SK-N-SH treated with all-trans-retinoic acid at 6 μM for 48 hours (cell line): ENCODE measurements around the gene HAPSTR1.

Experiments used
- ATAC-seq: fragments of 200-7000 bp; cut with Tn5 transposase; 3 replicates; pipeline ENCODE4 v1.9.1; 2020; ENCODE audit warnings: mild to moderate bottlenecking, moderate library complexity
- ARNTL ChIP-seq: fragments of 450-650 bp; formaldehyde crosslinking; IDR thresholded peaks from 2 replicates; pipeline ENCODE4 v1.5.0; 2020; ENCODE audit warnings: low read depth, mild to moderate bottlenecking, moderate library complexity, borderline replicate concordance
- CSDC2 ChIP-seq: fragments of 250-450 bp; sonication (Bioruptor Pico); IDR thresholded peaks from 2 replicates; pipeline ENCODE4 v1.5.0; 2020; ENCODE audit warnings: mild to moderate bottlenecking, moderate library complexity
- ESRRG ChIP-seq: fragments of 250-450 bp; sonication (Bioruptor Pico); IDR thresholded peaks from 2 replicates; pipeline ENCODE4 v1.6.1; 2021; ENCODE audit warnings: mild to moderate bottlenecking
- ISL1 ChIP-seq: fragments of 250-450 bp; sonication (Bioruptor Pico); IDR thresholded peaks from 2 replicates; pipeline ENCODE4 v2.1.2; 2022; ENCODE audit warnings: mild to moderate bottlenecking, moderate library complexity
- OSR1 ChIP-seq: fragments of 250-450 bp; sonication (Bioruptor Pico); IDR thresholded peaks from 2 replicates; pipeline ENCODE4 v1.8.0; 2022; ENCODE audit warnings: moderate library complexity, mild to moderate bottlenecking, inconsistent platforms
- PPARA ChIP-seq: fragments of 250-450 bp; sonication (Bioruptor Pico); IDR thresholded peaks from 2 replicates; pipeline ENCODE4 v1.5.0; 2020; ENCODE audit warnings: mild to moderate bottlenecking, borderline replicate concordance
- SNAI2 ChIP-seq: fragments of 250-450 bp; sonication (Bioruptor Pico); IDR thresholded peaks from 2 replicates; pipeline ENCODE4 v1.5.0; 2020; ENCODE audit warnings: mild to moderate bottlenecking, moderate library complexity
- TCF4 ChIP-seq: fragments of 250-450 bp; sonication (Bioruptor Pico); IDR thresholded peaks from 2 replicates; pipeline ENCODE4 v1.8.0; 2021; ENCODE audit warnings: mild to moderate bottlenecking, moderate library complexity, borderline replicate concordance
- TOX ChIP-seq: fragments of 250-450 bp; sonication (Bioruptor Pico); IDR thresholded peaks from 2 replicates; pipeline ENCODE4 v1.8.0; 2021; ENCODE audit warnings: mild to moderate bottlenecking, moderate library complexity, borderline replicate concordance
- ZC3H10 ChIP-seq: fragments of 250-450 bp; sonication (Bioruptor Pico); IDR thresholded peaks from 2 replicates; pipeline ENCODE4 v1.5.1; 2021; ENCODE audit warnings: mild to moderate bottlenecking, moderate library complexity
- ZFP3 ChIP-seq: fragments of 250-450 bp; sonication (Bioruptor Pico); IDR thresholded peaks from 2 replicates; pipeline ENCODE4 v1.5.0; 2020; ENCODE audit warnings: mild to moderate bottlenecking, moderate library complexity
- ZFP30 ChIP-seq: fragments of 450-650 bp; formaldehyde crosslinking; IDR thresholded peaks from 2 replicates; pipeline ENCODE4 v1.5.0; 2022; ENCODE audit warnings: mild to moderate bottlenecking, moderate library complexity
- ZNF565 ChIP-seq: fragments of 450-650 bp; formaldehyde crosslinking; conservative IDR thresholded peaks from 2 replicates; pipeline ENCODE4 v1.5.0; 2020; ENCODE audit warnings: low read depth, mild to moderate bottlenecking, moderate library complexity
- ZNF70 ChIP-seq: fragments of 450-650 bp; formaldehyde crosslinking; IDR thresholded peaks from 2 replicates; pipeline ENCODE4 v1.5.0; 2020; ENCODE audit warnings: mild to moderate bottlenecking, moderate library complexity
- ZNF8 ChIP-seq: fragments of 450-650 bp; formaldehyde crosslinking; IDR thresholded peaks from 2 replicates; pipeline ENCODE4 v1.5.0; 2020; ENCODE audit warnings: mild to moderate bottlenecking, moderate library complexity
- TF ChIP-seq, protein P1 (sequence below): fragments of 250-450 bp; sonication (Bioruptor Pico); IDR thresholded peaks from 2 replicates; pipeline ENCODE4 v1.5.0; 2020; ENCODE audit warnings: mild to moderate bottlenecking, moderate library complexity
- TF ChIP-seq, protein P2 (sequence below): fragments of 250-450 bp; sonication (Bioruptor Pico); IDR thresholded peaks from 2 replicates; pipeline ENCODE4 v1.5.1; 2021; ENCODE audit warnings: mild to moderate bottlenecking, moderate library complexity
- TF ChIP-seq, protein P3 (sequence below): fragments of 250-450 bp; sonication (Bioruptor Pico); IDR thresholded peaks from 2 replicates; pipeline ENCODE4 v1.8.0; 2020; ENCODE audit warnings: mild to moderate bottlenecking, moderate library complexity, borderline replicate concordance
- TF ChIP-seq, protein P4 (sequence below): fragments of 250-450 bp; sonication (Bioruptor Pico); IDR thresholded peaks from 2 replicates; pipeline ENCODE4 v1.8.0; 2021; ENCODE audit warnings: low read depth, mild to moderate bottlenecking, moderate library complexity, borderline replicate concordance
- TF ChIP-seq, protein P5 (sequence below): fragments of 250-450 bp; sonication (Bioruptor Pico); IDR thresholded peaks from 2 replicates; pipeline ENCODE4 v1.5.1; 2020; ENCODE audit warnings: low read depth, mild to moderate bottlenecking, moderate library complexity

The HAPSTR1 gene

DNA sequence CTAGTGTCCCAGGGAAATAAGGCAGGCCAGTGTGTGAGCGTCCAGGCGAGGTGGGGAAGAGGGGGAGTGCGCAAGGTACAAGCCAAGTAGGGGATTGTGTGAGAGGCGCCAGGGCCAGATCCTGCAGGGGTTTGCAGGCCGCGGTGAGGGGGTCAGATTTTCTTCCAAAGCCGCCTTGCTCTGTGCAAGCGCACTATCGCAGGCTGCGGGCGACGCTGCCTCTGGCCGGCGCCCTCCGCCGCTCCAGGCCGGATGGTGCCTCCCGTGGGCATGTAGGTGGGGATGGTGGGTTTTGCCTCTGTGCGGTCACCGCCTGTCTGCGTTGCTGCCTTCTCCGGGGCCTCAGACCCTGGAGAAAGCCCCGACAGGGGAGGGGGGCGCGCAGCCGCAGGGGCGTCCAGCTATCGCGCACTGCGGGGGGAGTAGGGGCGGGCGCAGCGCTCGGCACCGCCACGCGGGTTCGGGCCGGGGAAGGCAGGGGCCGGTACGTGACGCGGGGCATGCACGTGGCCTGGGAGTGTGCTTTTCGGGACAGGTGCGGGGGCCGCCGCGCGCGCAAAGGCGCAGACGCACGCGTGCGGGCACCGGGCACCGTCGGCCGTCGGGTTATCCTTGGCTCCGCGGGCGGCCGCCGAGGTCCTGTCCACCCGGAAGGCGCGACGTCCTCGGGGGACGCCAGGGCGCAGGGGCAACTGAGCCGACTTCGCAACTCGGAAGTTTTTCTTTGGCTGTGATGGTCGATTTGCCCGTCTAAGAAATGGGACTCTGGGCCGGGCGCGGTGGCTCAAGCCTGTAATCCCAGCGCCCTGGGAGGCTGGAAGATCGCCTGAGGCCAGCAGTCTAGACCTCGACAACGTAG, 1.1 kb upstream of the HAPSTR1 start:
- ATAC-seq: peak; percentile 3
- TF ChIP-seq, protein P1, sequence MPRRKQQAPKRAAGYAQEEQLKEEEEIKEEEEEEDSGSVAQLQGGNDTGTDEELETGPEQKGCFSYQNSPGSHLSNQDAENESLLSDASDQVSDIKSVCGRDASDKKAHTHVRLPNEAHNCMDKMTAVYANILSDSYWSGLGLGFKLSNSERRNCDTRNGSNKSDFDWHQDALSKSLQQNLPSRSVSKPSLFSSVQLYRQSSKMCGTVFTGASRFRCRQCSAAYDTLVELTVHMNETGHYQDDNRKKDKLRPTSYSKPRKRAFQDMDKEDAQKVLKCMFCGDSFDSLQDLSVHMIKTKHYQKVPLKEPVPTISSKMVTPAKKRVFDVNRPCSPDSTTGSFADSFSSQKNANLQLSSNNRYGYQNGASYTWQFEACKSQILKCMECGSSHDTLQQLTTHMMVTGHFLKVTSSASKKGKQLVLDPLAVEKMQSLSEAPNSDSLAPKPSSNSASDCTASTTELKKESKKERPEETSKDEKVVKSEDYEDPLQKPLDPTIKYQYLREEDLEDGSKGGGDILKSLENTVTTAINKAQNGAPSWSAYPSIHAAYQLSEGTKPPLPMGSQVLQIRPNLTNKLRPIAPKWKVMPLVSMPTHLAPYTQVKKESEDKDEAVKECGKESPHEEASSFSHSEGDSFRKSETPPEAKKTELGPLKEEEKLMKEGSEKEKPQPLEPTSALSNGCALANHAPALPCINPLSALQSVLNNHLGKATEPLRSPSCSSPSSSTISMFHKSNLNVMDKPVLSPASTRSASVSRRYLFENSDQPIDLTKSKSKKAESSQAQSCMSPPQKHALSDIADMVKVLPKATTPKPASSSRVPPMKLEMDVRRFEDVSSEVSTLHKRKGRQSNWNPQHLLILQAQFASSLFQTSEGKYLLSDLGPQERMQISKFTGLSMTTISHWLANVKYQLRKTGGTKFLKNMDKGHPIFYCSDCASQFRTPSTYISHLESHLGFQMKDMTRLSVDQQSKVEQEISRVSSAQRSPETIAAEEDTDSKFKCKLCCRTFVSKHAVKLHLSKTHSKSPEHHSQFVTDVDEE (CRISPR knock-in tag): 0 out of 2 replicates have a peak, but pooled peaks have one; percentile 16
- no peak; the same call in 1 of the 2 replicates for TF ChIP-seq CSDC2 (CRISPR knock-in tag)

DNA sequence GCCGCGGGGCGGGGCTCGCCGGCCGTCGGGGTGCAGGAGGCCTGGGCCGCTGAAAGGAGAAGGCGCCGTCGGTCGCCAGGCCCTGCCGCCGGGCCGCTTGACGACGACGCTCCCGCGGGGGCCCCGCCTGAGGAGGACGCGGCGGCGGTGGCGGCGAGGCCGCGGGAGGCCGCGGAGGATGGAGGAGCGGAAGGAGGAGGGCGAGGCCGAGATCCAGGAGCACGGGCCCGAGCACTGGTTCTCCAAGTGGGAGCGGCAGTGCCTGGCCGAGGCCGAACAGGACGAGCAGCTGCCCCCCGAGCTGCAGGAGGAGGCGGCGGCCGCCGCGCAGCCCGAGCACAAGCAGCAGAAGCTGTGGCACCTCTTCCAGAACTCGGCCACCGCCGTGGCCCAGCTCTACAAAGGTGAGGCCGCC, 430 bp downstream of the HAPSTR1 start:
- no peak for ATAC-seq
- TF ChIP-seq ZFP3 (no peak), ZNF70 (CRISPR knock-in tag) (no peak), OSR1 (no peak), ZC3H10 (CRISPR knock-in tag) (no peak), ZFP30 (CRISPR knock-in tag) (no peak), PPARA (CRISPR knock-in tag) (no peak), ZNF8 (CRISPR knock-in tag) (no peak), TOX (no peak)
- TF ChIP-seq, protein P2, sequence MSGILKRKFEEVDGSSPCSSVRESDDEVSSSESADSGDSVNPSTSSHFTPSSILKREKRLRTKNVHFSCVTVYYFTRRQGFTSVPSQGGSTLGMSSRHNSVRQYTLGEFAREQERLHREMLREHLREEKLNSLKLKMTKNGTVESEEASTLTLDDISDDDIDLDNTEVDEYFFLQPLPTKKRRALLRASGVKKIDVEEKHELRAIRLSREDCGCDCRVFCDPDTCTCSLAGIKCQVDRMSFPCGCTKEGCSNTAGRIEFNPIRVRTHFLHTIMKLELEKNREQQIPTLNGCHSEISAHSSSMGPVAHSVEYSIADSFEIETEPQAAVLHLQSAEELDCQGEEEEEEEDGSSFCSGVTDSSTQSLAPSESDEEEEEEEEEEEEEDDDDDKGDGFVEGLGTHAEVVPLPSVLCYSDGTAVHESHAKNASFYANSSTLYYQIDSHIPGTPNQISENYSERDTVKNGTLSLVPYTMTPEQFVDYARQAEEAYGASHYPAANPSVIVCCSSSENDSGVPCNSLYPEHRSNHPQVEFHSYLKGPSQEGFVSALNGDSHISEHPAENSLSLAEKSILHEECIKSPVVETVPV (CRISPR knock-in tag): no peak

DNA sequence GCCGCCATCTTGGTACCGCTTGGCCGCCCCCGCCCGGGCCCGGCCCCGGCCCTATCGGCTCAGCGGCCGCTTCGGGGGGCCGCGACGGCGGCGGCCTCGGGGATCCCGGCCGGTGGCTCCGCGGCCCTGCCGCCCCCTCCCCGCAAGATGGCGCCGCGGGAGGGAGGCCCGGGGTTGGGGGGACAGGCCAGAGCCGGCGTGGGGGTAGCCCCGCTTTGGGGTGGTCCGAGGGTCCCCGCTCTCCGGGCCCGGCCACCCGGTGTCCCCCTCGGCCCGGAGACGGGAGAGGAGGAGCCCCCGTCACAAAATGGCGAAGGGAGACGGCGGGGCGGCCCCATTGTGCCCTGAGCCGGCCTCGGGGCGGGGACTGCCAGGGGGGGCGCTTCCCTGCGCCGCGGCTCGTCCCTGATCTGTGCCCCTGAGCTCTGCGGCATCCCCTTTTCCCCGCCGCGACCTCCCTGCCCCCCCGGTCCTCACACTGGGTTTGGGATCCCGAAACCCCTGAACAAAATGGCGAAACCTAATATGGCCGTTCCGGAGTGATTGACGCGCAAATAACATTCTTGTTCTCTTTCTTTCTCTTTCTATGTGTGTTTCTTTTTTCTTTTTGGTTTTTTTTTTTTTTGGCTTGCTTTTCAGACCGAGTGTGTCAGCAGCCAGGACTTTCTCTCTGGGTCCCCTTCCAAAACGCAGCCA, 986 bp downstream of the HAPSTR1 start:
- peak; percentile 7 for ATAC-seq

More for the DNA sequence above, 986 bp downstream of the HAPSTR1 start:
- TF ChIP-seq, protein P1 (CRISPR knock-in tag): no peak
- TF ChIP-seq TCF4 (CRISPR knock-in tag) (no peak), ESRRG (no peak), OSR1 (no peak), ZFP30 (CRISPR knock-in tag) (no peak), CSDC2 (CRISPR knock-in tag) (no peak), ARNTL (CRISPR knock-in tag) (no peak), TOX (no peak), ZNF565 (CRISPR knock-in tag) (no peak), PPARA (CRISPR knock-in tag) (no peak), ZC3H10 (CRISPR knock-in tag) (no peak), ISL1 (CRISPR knock-in tag) (no peak), SNAI2 (CRISPR knock-in tag) (no peak)
- TF ChIP-seq, protein P3, sequence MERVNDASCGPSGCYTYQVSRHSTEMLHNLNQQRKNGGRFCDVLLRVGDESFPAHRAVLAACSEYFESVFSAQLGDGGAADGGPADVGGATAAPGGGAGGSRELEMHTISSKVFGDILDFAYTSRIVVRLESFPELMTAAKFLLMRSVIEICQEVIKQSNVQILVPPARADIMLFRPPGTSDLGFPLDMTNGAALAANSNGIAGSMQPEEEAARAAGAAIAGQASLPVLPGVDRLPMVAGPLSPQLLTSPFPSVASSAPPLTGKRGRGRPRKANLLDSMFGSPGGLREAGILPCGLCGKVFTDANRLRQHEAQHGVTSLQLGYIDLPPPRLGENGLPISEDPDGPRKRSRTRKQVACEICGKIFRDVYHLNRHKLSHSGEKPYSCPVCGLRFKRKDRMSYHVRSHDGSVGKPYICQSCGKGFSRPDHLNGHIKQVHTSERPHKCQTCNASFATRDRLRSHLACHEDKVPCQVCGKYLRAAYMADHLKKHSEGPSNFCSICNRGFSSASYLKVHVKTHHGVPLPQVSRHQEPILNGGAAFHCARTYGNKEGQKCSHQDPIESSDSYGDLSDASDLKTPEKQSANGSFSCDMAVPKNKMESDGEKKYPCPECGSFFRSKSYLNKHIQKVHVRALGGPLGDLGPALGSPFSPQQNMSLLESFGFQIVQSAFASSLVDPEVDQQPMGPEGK (CRISPR knock-in tag): no peak
- TF ChIP-seq, protein P4, sequence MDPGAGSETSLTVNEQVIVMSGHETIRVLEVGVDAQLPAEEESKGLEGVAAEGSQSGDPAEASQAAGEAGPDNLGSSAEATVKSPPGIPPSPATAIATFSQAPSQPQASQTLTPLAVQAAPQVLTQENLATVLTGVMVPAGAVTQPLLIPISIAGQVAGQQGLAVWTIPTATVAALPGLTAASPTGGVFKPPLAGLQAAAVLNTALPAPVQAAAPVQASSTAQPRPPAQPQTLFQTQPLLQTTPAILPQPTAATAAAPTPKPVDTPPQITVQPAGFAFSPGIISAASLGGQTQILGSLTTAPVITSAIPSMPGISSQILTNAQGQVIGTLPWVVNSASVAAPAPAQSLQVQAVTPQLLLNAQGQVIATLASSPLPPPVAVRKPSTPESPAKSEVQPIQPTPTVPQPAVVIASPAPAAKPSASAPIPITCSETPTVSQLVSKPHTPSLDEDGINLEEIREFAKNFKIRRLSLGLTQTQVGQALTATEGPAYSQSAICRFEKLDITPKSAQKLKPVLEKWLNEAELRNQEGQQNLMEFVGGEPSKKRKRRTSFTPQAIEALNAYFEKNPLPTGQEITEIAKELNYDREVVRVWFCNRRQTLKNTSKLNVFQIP (CRISPR knock-in tag): no peak
- TF ChIP-seq, protein P2 (CRISPR knock-in tag): no peak
- TF ChIP-seq, protein P5, sequence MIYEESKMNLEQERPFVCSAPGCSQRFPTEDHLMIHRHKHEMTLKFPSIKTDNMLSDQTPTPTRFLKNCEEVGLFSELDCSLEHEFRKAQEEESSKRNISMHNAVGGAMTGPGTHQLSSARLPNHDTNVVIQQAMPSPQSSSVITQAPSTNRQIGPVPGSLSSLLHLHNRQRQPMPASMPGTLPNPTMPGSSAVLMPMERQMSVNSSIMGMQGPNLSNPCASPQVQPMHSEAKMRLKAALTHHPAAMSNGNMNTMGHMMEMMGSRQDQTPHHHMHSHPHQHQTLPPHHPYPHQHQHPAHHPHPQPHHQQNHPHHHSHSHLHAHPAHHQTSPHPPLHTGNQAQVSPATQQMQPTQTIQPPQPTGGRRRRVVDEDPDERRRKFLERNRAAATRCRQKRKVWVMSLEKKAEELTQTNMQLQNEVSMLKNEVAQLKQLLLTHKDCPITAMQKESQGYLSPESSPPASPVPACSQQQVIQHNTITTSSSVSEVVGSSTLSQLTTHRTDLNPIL (CRISPR knock-in tag): no peak
- TF ChIP-seq, all 23 proteins: peak for 0
